GM12892 (cell line): ENCODE results near the gene MED26.

Experiments
- POLR2A ChIP-seq: IDR thresholded peaks from 2 replicates; pipeline ENCODE4 v1.6.1; 2011; ENCODE audit warnings: low read depth, low read length, control low read depth
- POLR2AphosphoS5 ChIP-seq: IDR thresholded peaks from 2 replicates; pipeline ENCODE4 v1.6.1; 2011; ENCODE audit warnings: low read depth, low read length, control low read depth

DNA sequence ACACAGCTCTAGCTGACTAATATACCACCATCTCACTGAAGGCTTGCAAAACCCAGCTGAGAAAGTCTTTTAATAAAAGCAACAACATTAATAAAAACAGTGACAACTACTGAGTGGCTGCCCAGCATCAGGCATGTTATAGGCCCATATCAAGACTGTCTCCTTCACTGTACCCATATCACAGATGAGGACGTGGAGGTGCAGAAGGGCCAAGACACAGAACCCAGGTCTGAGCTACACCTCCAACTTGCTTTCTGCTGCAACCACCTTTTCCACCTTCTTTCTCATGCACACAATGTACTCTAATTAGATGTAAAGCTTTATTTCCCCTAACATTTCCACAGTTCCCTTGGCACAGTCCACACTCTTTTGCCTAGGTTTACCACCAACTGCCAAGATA, 10.7 kb upstream of the MED26 start:
- no peak for TF ChIP-seq POLR2A
- no peak for TF ChIP-seq POLR2AphosphoS5
